K562 (cell line): Measurements from ENCODE around the gene ZNF106. TPM values are rescaled to one million over a fixed set of nuclear protein-coding genes. Genes with fewer than 3 reads are reported as not detected.

Source experiments
- ATAC-seq: fragments of 200-7000 bp; cut with Tn5 transposase; 3 replicates; pipeline ENCODE4 v1.9.1; 2020; ENCODE audit warnings: moderate library complexity
- BruUV-seq: library from RNA; stranded (reverse); fragments of 400-500 nt; replicated peaks from 2 replicates; lab custom pipeline; 2021; lab: Mats Ljungman, UMichigan
- CTCF ChIA-PET: fragments of 300-600 bp; formaldehyde crosslinking; extraction: SDS; loops from one replicate; lab custom pipeline; 2021; ENCODE audit warnings: low intra/inter-chr PET ratio; lab: Yijun Ruan, JAX
- POLR2A ChIA-PET: fragments of 300-600, 350-650 bp; sonication (Branson Sonifier 250); formaldehyde crosslinking; extraction: SDS; loops from one replicate; lab custom pipeline; 2021; ENCODE audit warnings: antibody characterized with exemption, inconsistent platforms; lab: Yijun Ruan, JAX
- DNase-seq, 4 experiments: peaks; one replicate each; pipeline versions ENCODE4 v3.0.0 to v3.0.0-alpha.2; 2011 to 2018; ENCODE audit warnings: low spot score in 3 of 4, mixed read lengths in 3 of 4; ENCODE audit errors: extremely low read depth in 1 of 4
- FAIRE-seq: peaks from 2 replicates; lab custom pipeline; 2011; peaks lifted over from hg19 to GRCh38; lab: Jason Lieb, UNC
- H2AFZ ChIP-seq: 2 replicates; pipeline ENCODE4 v1.6.0; 2011; ENCODE audit warnings: low read depth, low read length, control low read depth, inconsistent platforms
- H3K27ac ChIP-seq: fragments of 200-600 bp; 3 replicates; pipeline ENCODE4 v1.8.0; 2011; ENCODE audit warnings: low read depth, mild to moderate bottlenecking, control low read depth, inconsistent platforms, low read length, moderate library complexity, mixed read lengths; ENCODE audit errors: extremely low read depth
- H3K27me3 ChIP-seq, 2 experiments: fragments of 300-600 bp in 1 of 2; 2 replicates in 1 of 2; 3 replicates in 1 of 2; pipeline versions ENCODE4 v1.6.0 to v1.8.0; 2011; ENCODE audit warnings: inconsistent platforms in 2 of 2, low read length in 2 of 2, mild to moderate bottlenecking in 1 of 2, mixed read lengths in 1 of 2, moderate library complexity in 1 of 2; ENCODE audit not compliant: control insufficient read depth in 2 of 2, insufficient read depth in 2 of 2
- H3K36me3 ChIP-seq: fragments of 300-600 bp; 3 replicates; pipeline ENCODE4 v1.8.0; 2011; ENCODE audit warnings: mild to moderate bottlenecking, low read length, inconsistent platforms; ENCODE audit not compliant: control insufficient read depth, insufficient read depth
- H3K4me1 ChIP-seq, 2 experiments: fragments of 200-600 bp in 1 of 2; replicated peaks in 1 of 2; 2 replicates in 1 of 2; 3 replicates in 1 of 2; pipeline versions ENCODE4 v1.5.1 to v1.8.0; 2011; ENCODE audit warnings: inconsistent platforms in 2 of 2, low read length in 2 of 2, mild to moderate bottlenecking in 1 of 2, mixed read lengths in 1 of 2, moderate library complexity in 1 of 2; ENCODE audit not compliant: control insufficient read depth in 2 of 2, insufficient read depth in 2 of 2
- H3K4me2 ChIP-seq: 2 replicates; pipeline ENCODE4 v1.6.1; 2011; ENCODE audit warnings: low read length, control low read depth, inconsistent platforms, mixed read lengths; ENCODE audit not compliant: insufficient read depth
- H3K4me3 ChIP-seq: fragments of 200-600 bp; sonication (generic), shearing (Covaris generic); 2 replicates; pipeline ENCODE4 v1.5.1; 2016; ENCODE audit warnings: control low read depth, inconsistent platforms
- H3K79me2 ChIP-seq: fragments of 200-600 bp; 3 replicates; pipeline ENCODE4 v1.8.0; 2011; ENCODE audit warnings: low read length, inconsistent platforms; ENCODE audit not compliant: control insufficient read depth, insufficient read depth
- H3K9ac ChIP-seq, 2 experiments: 2 replicates each; pipeline versions ENCODE4 v1.6.0 to v1.6.1; 2011; ENCODE audit warnings: low read depth in 2 of 2, low read length in 2 of 2, control low read depth in 1 of 2, inconsistent platforms in 1 of 2, mild to moderate bottlenecking in 1 of 2, mixed read lengths in 1 of 2; ENCODE audit not compliant: insufficient read depth in 1 of 2
- H3K9me1 ChIP-seq: one replicate; pipeline ENCODE4 v1.6.0; 2011; ENCODE audit warnings: inconsistent platforms, mild to moderate bottlenecking, low read length, moderate library complexity; ENCODE audit not compliant: control insufficient read depth, insufficient read depth
- H3K9me3 ChIP-seq: replicated peaks from 2 replicates; pipeline ENCODE4 v1.5.1; 2011; ENCODE audit warnings: low read depth, low read length, inconsistent platforms; ENCODE audit not compliant: control insufficient read depth, insufficient read depth
- H4K20me1 ChIP-seq: replicated peaks from 2 replicates; pipeline ENCODE4 v1.6.1; 2011; ENCODE audit warnings: low read length, inconsistent platforms, mixed read lengths; ENCODE audit not compliant: control insufficient read depth, insufficient read depth
- ESRRA ChIP-seq: fragments of 450-650 bp; IDR thresholded peaks from 2 replicates; pipeline ENCODE4 v1.6.1; 2014; ENCODE audit warnings: low read depth, mild to moderate bottlenecking, moderate library complexity, borderline replicate concordance
- HEY1 ChIP-seq: fragments of 250-450 bp; sonication (Bioruptor Pico); IDR thresholded peaks from 2 replicates; pipeline ENCODE4 v1.5.0; 2020; ENCODE audit warnings: mild to moderate bottlenecking, moderate library complexity, borderline replicate concordance
- NR4A1 ChIP-seq, 2 experiments: fragments of 250-450 bp in 1 of 2; fragments of 450-650 bp in 1 of 2; sonication (Bioruptor Pico) in 1 of 2; IDR thresholded peaks; 2 replicates each; pipeline versions ENCODE4 v1.4.0 to v1.6.1; 2016 to 2020; ENCODE audit warnings: mild to moderate bottlenecking in 2 of 2, missing compliant biosample characterization in 1 of 2, missing genetic modification characterization in 1 of 2, moderate library complexity in 1 of 2
- OTX1 ChIP-seq: fragments of 450-650 bp; formaldehyde crosslinking; IDR thresholded peaks from 2 replicates; pipeline ENCODE4 v1.4.0; 2022; ENCODE audit warnings: mild to moderate bottlenecking
- RFX1 ChIP-seq: fragments of 450-650 bp; IDR thresholded peaks from 2 replicates; pipeline ENCODE4 v1.6.1; 2016; ENCODE audit warnings: mild to moderate bottlenecking, moderate library complexity
- SMC3 ChIP-seq: conservative IDR thresholded peaks from 2 replicates; pipeline ENCODE4 v1.6.1; 2011; ENCODE audit warnings: low read depth, low read length, improper control_type of control experiment; ENCODE audit not compliant: insufficient read depth
- TAF7 ChIP-seq: fragments of 450-650 bp; IDR thresholded peaks from 2 replicates; pipeline ENCODE4 v1.6.1; 2016; ENCODE audit warnings: missing genetic modification characterization, missing compliant biosample characterization
- ZNF224 ChIP-seq: sonication (generic); formaldehyde crosslinking; IDR thresholded peaks from 2 replicates; pipeline ENCODE4 v1.8.0; 2022; ENCODE audit warnings: mild to moderate bottlenecking, missing genetic modification reagents
- WGBS: fragments of 100-300 bp; shearing (Covaris generic); methylation state at CpG from one replicate; pipeline ENCODE4 v1.1.6; 2016; ENCODE audit warnings: low coverage, mixed read lengths; ENCODE audit not compliant: insufficient coverage; ENCODE audit errors: missing lambda C conversion rate; 5-methylcytosine and 5-hydroxymethylcytosine counted together
- in situ Hi-C: fragments of 300-500 bp; cut with MboI; formaldehyde crosslinking; loops from 4 replicates; pipeline ENCODE4 v1.15.0; 2018; ENCODE audit warnings: inconsistent platforms, mixed read lengths
- intact Hi-C: fragments of 100-400 bp; cut with micrococcal nuclease; formaldehyde crosslinking; loops from 2 replicates; pipeline ENCODE4 v1.14.2; 2022
- polyA plus RNA-seq, 8 experiments: library from polyadenylated mRNA; depleted of rRNA in 4 of 8; stranded (reverse) in 5 of 8; unstranded in 3 of 8; fragments of >200 nt; fragmentation: Nextera tagmentation in 2 of 8; fragmentation: Illumina TruSeq in 1 of 8; extraction: Ambion mirVana in 2 of 8; extraction: Trizol in 1 of 8; gene quantifications; 2 replicates each; pipeline versions ENCODE4 v1.2.1 to v1.2.3, GENCODE V29; 2011 to 2014; ENCODE audit warnings: inconsistent platforms in 1 of 8, missing spikeins in 1 of 8
- total RNA-seq, 7 experiments: library from RNA; depleted of rRNA in 6 of 7; stranded (reverse); fragments of >200 nt in 6 of 7; fragmentation: Illumina TruSeq in 2 of 7; extraction: Trizol in 2 of 7; gene quantifications; 2 replicates each; pipeline versions ENCODE4 v1.2.1 to v1.2.3, GENCODE V29; 2011 to 2021; ENCODE audit warnings: low replicate concordance in 1 of 7
- TF ChIP-seq, protein P1 (sequence below): fragments of 450-650 bp; IDR thresholded peaks from 2 replicates; pipeline ENCODE4 v1.6.1; 2016; ENCODE audit warnings: mild to moderate bottlenecking
- TF ChIP-seq, protein P2 (sequence below): fragments of 250-450 bp; sonication (Bioruptor Pico); IDR thresholded peaks from 2 replicates; pipeline ENCODE4 v1.5.0; 2021
- TF ChIP-seq, protein P3 (sequence below): fragments of 250-450 bp; sonication (Bioruptor Pico); IDR thresholded peaks from 2 replicates; pipeline ENCODE4 v1.5.0; 2021; ENCODE audit warnings: mild to moderate bottlenecking, moderate library complexity

ZNF106 gene
- total and polyA plus RNA-seq, 9 of the 15 experiments (the other 6 are each of a cell fraction or from before 2014, with no cell fraction given): 14.4 to 55.3 (median 33.7) TPM

DNA sequence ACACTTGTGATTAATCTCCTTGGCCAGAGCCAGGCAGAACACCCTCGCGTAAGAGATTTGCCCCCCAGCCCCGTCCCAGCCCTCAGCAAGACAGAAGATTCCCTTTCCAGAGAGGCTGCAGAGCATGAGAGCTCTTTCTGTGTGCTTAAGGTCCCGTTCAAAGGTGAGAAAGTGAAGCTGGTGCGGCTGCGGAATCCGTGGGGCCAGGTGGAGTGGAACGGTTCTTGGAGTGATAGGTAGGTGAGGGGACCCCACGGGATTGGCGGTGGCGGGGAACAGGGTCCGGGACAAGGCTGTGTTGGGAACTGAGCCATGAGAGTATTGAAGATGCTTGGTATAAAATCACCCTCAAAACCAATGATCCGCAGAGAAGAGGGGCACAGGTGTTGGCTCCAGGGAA lies 96.8 kb downstream of the ZNF106 start (continued):
- TF ChIP-seq NR4A1 (CRISPR knock-in tag; IDR thresholded peaks at IDR 0.05): no peak
- TF ChIP-seq NR4A1 (tag; IDR thresholded peaks at IDR 0.05): no peak
- no peak for TF ChIP-seq OTX1
- TF ChIP-seq, protein P1, sequence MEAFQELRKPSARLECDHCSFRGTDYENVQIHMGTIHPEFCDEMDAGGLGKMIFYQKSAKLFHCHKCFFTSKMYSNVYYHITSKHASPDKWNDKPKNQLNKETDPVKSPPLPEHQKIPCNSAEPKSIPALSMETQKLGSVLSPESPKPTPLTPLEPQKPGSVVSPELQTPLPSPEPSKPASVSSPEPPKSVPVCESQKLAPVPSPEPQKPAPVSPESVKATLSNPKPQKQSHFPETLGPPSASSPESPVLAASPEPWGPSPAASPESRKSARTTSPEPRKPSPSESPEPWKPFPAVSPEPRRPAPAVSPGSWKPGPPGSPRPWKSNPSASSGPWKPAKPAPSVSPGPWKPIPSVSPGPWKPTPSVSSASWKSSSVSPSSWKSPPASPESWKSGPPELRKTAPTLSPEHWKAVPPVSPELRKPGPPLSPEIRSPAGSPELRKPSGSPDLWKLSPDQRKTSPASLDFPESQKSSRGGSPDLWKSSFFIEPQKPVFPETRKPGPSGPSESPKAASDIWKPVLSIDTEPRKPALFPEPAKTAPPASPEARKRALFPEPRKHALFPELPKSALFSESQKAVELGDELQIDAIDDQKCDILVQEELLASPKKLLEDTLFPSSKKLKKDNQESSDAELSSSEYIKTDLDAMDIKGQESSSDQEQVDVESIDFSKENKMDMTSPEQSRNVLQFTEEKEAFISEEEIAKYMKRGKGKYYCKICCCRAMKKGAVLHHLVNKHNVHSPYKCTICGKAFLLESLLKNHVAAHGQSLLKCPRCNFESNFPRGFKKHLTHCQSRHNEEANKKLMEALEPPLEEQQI: no peak
- TF ChIP-seq, all 486 proteins: peak for 0

- POLR2A ChIA-PET: interaction anchor here (1.0 to 1.6 kb wide), 2 partner anchors 10 to 36 kb away, joined by 3 read pairs; no protein-coding TSS in a partner anchor
- TF ChIP-seq SMC3 (no peak), TAF7 (tag) (no peak), ZNF224 (no peak), HEY1 (no peak), ESRRA (no peak), RFX1 (no peak)
- TF ChIP-seq, protein P2, sequence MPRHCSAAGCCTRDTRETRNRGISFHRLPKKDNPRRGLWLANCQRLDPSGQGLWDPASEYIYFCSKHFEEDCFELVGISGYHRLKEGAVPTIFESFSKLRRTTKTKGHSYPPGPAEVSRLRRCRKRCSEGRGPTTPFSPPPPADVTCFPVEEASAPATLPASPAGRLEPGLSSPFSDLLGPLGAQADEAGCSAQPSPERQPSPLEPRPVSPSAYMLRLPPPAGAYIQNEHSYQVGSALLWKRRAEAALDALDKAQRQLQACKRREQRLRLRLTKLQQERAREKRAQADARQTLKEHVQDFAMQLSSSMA: no peak
- TF ChIP-seq, protein P3, sequence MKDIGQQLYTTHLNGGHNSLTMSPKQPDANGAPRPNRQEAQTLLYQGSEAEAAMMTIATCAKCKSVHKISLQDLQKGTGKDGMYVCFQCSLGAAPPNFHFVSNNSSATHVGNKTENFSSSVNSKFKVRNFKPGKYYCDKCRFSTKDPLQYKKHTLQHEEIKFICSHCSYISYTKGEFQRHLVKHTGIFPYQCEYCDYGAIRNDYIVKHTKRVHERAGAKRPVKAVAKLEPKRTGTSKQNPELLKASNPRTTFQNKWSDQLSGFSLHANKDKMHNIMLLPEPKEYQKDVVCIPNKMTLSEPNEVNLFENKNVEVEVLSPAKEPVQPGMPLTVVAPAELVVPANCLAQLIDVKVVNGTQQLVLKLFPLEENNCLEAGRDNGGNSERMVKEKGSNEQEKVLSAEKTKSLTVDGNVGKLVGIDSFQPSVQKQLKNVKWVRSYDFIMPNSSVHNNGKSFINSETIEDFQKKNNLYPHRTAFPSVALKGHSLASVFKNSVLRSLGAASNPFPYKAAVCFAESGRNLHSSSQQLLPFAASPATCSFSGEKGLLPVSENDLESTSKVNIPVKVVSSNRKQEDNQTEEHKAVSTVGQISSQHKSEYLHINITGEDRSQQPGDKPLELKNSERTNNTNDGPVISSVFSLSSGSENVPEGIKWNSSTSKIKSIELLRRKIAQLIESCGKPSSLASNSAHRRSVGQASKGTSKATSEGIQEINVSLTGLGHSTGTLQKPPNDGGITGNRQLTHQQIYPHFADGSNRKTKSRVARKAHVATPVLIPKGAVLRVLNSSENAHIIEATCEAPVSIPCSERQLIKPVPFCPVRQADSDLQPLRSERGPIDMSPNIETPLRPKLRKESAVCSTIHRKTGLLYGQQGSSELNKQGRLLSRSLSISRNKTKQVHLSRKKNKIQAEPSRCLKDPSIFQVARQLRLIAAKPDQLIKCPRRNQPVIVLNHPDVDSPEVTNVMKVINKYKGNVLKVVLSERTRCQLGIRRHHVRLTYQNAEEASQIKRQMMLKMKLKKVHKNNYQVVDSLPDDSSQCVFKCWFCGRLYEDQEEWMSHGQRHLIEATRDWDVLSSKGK (CRISPR knock-in tag): no peak
Observed at GRCh38 chr15:42392309-42393024, 98.5 kb downstream of the ZNF106 start.

More at GRCh38 chr15:42392309-42393024, 98.5 kb downstream of the ZNF106 start:
- no peaks in the 10 kb centered on the region for H3K36me3 ChIP-seq
- H3K4me3 ChIP-seq: no peak overlapping the region
- intact Hi-C loops (no loop called here), in situ Hi-C loops (no loop called here)
- no peaks in the 10 kb centered on the region for H3K79me2 ChIP-seq
- CTCF ChIA-PET: interaction anchor here (0.6 kb wide), 1 partner anchor 1963 kb away, joined by 3 read pairs; no protein-coding TSS in a partner anchor
- H2AFZ ChIP-seq: 0 out of 2 replicates have a peak overlapping the region, but pooled peaks have one; percentile 14
- H3K4me1 ChIP-seq: peaks cover 3 to 9% of the 10 kb centered on the region in 2 experiments; a peak in 3 of 5 replicates
- no peaks in the 10 kb centered on the region for H3K9me1 ChIP-seq
- BruUV-seq: no TSS peak
- no peaks in the 10 kb centered on the region for H3K9me3 ChIP-seq
- peak in 1 of 4 experiments; percentile 25 for DNase-seq
- peak; percentile 50 for ATAC-seq
- H3K4me2 ChIP-seq: no peak overlapping the region
- H4K20me1 ChIP-seq: no peaks in the 10 kb centered on the region
- peaks cover 0 to 17% of the 10 kb centered on the region in 2 experiments; a peak in 3 of 5 replicates for H3K27me3 ChIP-seq
- H3K27ac ChIP-seq: no peak overlapping the region
- no peak overlapping the region for H3K9ac ChIP-seq
- WGBS: 24% methylated on average over 11 of the region's 11 CpGs
- FAIRE-seq: no peak
